Activated CD4-positive, alpha-beta T cell treated with anti-CD3 and anti-CD28 coated beads, Interleukin-2, amount 10 ng/mL, durations not matched to agents 7 days and 5 days (primary cell): ENCODE data around the gene CSF1R. TPM values are rescaled to one million over a fixed set of nuclear protein-coding genes. Genes with fewer than 3 reads are reported as not detected.

ENCODE experiments used
- CTCF ChIA-PET: fragments of 350-600 bp; sonication (Branson Sonifier 250); formaldehyde crosslinking; loops from one replicate; lab custom pipeline; 2021; ENCODE audit warnings: antibody characterized with exemption; lab: Charles Lee
- POLR2A ChIA-PET: fragments of 350-600 bp; sonication (Branson Sonifier 250); formaldehyde crosslinking; loops from one replicate; lab custom pipeline; 2021; ENCODE audit warnings: antibody characterized with exemption; lab: Charles Lee
- DNase-seq: peaks from one replicate; pipeline ENCODE4 v3.0.0-alpha.2; 2020
- H3K27ac Mint-ChIP-seq: one replicate; pipeline ENCODE4 v1.8.0; 2021; ENCODE audit warnings: mild to moderate bottlenecking, moderate library complexity, mixed read lengths
- H3K27me3 Mint-ChIP-seq: one replicate; pipeline ENCODE4 v1.8.0; 2021; ENCODE audit warnings: mixed read lengths
- H3K36me3 Mint-ChIP-seq: one replicate; pipeline ENCODE4 v1.8.0; 2021; ENCODE audit warnings: low read depth, mixed read lengths
- H3K4me1 Mint-ChIP-seq: one replicate; pipeline ENCODE4 v1.8.0; 2021; ENCODE audit warnings: mixed read lengths
- H3K4me3 Mint-ChIP-seq: one replicate; pipeline ENCODE4 v1.8.0; 2021; ENCODE audit warnings: mild to moderate bottlenecking, moderate library complexity, mixed read lengths
- H3K9me3 Mint-ChIP-seq: one replicate; pipeline ENCODE4 v1.8.0; 2021; ENCODE audit warnings: mixed read lengths
- total RNA-seq, 2 experiments: library from RNA; stranded (reverse); gene quantifications; one replicate each; pipeline ENCODE4 v1.2.3, GENCODE V29; 2021

The CSF1R gene
- total RNA-seq, 2 experiments from 2014 or later = 0.08 to 0.15 TPM

GRCh38 chr5:150126199-150126920 lies 40.0 kb upstream of the CSF1R start:
- H3K27ac Mint-ChIP-seq = no peak overlapping the region
- CTCF ChIA-PET = interaction anchor here (1.0 to 1.9 kb wide), 4 partner anchors 8 to 82 kb away, joined by 3 to 6 read pairs (median 4); no protein-coding TSS in a partner anchor

GRCh38 chr5:150125334-150125733 lies 39.0 kb upstream of the CSF1R start:
- ChIA-PET CTCF (interaction anchor here (1.0 to 1.1 kb wide), 2 partner anchors 8 to 17 kb away, joined by 3 read pairs; no protein-coding TSS in a partner anchor), POLR2A (no interaction called here)
- H3K9me3 Mint-ChIP-seq = no peaks in the 10 kb centered on the region
- H3K27ac Mint-ChIP-seq = no peak overlapping the region
- H3K36me3 Mint-ChIP-seq = no peaks in the 10 kb centered on the region
- H3K4me1 Mint-ChIP-seq = peaks cover 5% of the 10 kb centered on the region
- no peak overlapping the region for H3K4me3 Mint-ChIP-seq
- DNase-seq = no peak
- H3K27me3 Mint-ChIP-seq = no peaks in the 10 kb centered on the region

More at GRCh38 chr5:150126199-150126920, 40.0 kb upstream of the CSF1R start:
- Mint-ChIP-seq H3K4me1 (peaks cover 5% of the 10 kb centered on the region), H3K36me3 (no peaks in the 10 kb centered on the region), H3K9me3 (no peaks in the 10 kb centered on the region), H3K27me3 (no peaks in the 10 kb centered on the region), H3K4me3 (no peak overlapping the region)
- POLR2A ChIA-PET = no interaction called here
- DNase-seq = no peak

GRCh38 chr5:150124596-150124995 lies 38.2 kb upstream of the CSF1R start:
- ChIA-PET POLR2A (no interaction called here), CTCF (no interaction called here)
- Mint-ChIP-seq H3K4me3 (no peak overlapping the region), H3K27ac (no peak overlapping the region), H3K9me3 (no peaks in the 10 kb centered on the region), H3K27me3 (no peaks in the 10 kb centered on the region), H3K36me3 (no peaks in the 10 kb centered on the region), H3K4me1 (peaks cover 5% of the 10 kb centered on the region)
- DNase-seq = no peak

- CTCF ChIA-PET = interaction anchor here (1.3 kb wide), 1 partner anchor 12 kb away, joined by 3 read pairs; no protein-coding TSS in a partner anchor
- peaks cover 5% of the 10 kb centered on the region for H3K4me1 Mint-ChIP-seq
- H3K4me3 Mint-ChIP-seq = no peak overlapping the region
- H3K27ac Mint-ChIP-seq = no peak overlapping the region
- no peaks in the 10 kb centered on the region for H3K27me3 Mint-ChIP-seq
- H3K36me3 Mint-ChIP-seq = no peaks in the 10 kb centered on the region
- H3K9me3 Mint-ChIP-seq = no peaks in the 10 kb centered on the region
- DNase-seq = no peak
- POLR2A ChIA-PET = no interaction called here
Measured at GRCh38 chr5:150124111-150124557, 37.8 kb upstream of the CSF1R start.

DNA sequence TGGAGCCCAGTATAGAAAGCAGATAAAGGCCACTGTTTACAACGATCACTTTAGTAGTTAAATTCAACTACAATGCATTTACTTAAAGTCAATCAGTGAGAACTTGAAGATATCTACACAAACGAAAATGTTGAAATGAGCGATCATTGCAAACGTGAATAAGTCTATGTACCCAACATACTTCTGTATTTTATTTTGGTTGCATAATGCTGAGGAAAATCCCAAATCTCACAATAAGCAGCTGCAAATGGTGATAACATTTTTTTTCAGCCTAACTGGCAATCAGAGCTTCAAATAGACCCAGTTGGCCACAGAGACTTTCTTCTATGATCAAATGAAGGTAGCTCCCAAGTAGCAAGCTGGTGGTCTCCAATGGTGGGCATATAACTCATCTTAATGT lies 37.2 kb upstream of the CSF1R start:
- ChIA-PET CTCF (interaction anchor here (1.1 to 1.8 kb wide), 4 partner anchors 12 to 289 kb away, joined by 3 to 4 read pairs (median 3); no protein-coding TSS in a partner anchor), POLR2A (no interaction called here)
- peaks cover 5% of the 10 kb centered on the region for H3K4me1 Mint-ChIP-seq
- no peaks in the 10 kb centered on the region for H3K27me3 Mint-ChIP-seq
- no peak overlapping the region for H3K27ac Mint-ChIP-seq
- DNase-seq = no peak
- no peaks in the 10 kb centered on the region for H3K36me3 Mint-ChIP-seq
- H3K9me3 Mint-ChIP-seq = no peaks in the 10 kb centered on the region
- no peak overlapping the region for H3K4me3 Mint-ChIP-seq

GRCh38 chr5:150122536-150123481 lies 36.5 kb upstream of the CSF1R start:
- Mint-ChIP-seq H3K9me3 (no peaks in the 10 kb centered on the region), H3K27ac (no peak overlapping the region), H3K4me3 (no peak overlapping the region), H3K36me3 (no peaks in the 10 kb centered on the region), H3K4me1 (peaks cover 5% of the 10 kb centered on the region), H3K27me3 (no peaks in the 10 kb centered on the region)
- CTCF ChIA-PET = interaction anchor here (0.6 to 1.8 kb wide), 9 partner anchors 8 to 289 kb away, joined by 3 to 7 read pairs (median 3); no protein-coding TSS in a partner anchor
- POLR2A ChIA-PET = interaction anchor here (0.7 kb wide), 1 partner anchor 122 kb away, joined by 3 read pairs; no protein-coding TSS in a partner anchor
- no peak for DNase-seq

DNA sequence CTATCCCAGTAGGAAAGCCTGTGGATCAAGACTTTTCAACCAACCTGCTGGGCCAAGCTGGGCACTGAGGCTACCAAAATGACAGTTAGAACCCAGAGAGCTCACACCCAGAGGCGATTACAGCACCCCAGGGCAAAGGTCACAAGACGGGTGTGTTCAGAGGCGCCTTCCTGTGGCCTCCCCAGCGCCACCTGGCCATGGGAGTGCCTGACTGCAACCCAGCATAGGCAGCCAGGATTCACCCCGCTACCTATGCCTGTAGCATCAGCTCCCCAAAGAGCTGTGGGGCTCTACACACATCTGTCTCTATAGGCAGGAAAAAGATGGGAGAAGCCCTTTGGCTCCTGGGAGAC lies 35.8 kb upstream of the CSF1R start:
- Mint-ChIP-seq H3K36me3 (no peaks in the 10 kb centered on the region), H3K4me3 (no peak overlapping the region), H3K4me1 (peaks cover 5% of the 10 kb centered on the region), H3K9me3 (no peaks in the 10 kb centered on the region), H3K27me3 (no peaks in the 10 kb centered on the region), H3K27ac (no peak overlapping the region)
- DNase-seq = peak; percentile 45
- ChIA-PET CTCF (interaction anchor here (0.6 to 1.8 kb wide), 7 partner anchors 9 to 288 kb away, joined by 3 to 7 read pairs (median 3); no protein-coding TSS in a partner anchor), POLR2A (interaction anchor here (0.7 kb wide), 1 partner anchor 121 kb away, joined by 3 read pairs; no protein-coding TSS in a partner anchor)

DNA sequence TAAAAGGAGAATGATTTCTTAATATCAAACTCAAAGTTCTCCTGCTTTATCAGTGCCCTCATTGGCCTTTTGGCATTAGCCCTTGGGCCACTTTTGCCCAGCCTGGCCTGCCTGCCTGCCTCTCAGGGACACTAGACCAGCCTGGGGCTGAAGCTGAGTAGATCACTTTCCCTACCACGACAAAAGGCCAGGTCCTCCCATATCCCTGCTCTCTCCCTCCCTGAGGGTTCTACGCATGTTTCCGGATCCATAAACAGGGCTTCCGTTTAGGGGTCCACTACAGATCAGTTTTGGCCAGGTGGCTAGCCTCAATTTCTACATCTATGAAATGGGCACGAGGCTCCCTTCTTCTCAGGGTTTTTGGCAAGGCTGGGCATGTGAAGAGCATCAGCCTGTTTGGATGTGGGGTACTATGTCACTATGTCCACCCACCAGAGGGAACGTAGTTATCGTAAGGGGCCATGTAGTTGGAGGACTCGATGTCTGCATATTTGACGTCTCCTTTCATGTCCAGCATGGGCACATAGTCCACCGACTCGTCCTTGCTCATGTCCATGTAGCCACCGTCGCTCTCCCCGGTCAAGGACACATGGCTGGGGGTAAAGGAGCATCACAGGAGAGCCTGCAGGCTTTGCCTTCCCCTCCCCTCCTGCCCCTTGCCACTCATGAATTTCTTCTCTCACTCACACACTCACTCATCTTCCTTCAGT lies 35.2 kb upstream of the CSF1R start:
- ChIA-PET CTCF (interaction anchor here (0.8 to 1.8 kb wide), 6 partner anchors 10 to 309 kb away, joined by 3 to 7 read pairs (median 4); no protein-coding TSS in a partner anchor), POLR2A (no interaction called here)
- peaks cover 5% of the 10 kb centered on the region for H3K4me1 Mint-ChIP-seq

DNA sequence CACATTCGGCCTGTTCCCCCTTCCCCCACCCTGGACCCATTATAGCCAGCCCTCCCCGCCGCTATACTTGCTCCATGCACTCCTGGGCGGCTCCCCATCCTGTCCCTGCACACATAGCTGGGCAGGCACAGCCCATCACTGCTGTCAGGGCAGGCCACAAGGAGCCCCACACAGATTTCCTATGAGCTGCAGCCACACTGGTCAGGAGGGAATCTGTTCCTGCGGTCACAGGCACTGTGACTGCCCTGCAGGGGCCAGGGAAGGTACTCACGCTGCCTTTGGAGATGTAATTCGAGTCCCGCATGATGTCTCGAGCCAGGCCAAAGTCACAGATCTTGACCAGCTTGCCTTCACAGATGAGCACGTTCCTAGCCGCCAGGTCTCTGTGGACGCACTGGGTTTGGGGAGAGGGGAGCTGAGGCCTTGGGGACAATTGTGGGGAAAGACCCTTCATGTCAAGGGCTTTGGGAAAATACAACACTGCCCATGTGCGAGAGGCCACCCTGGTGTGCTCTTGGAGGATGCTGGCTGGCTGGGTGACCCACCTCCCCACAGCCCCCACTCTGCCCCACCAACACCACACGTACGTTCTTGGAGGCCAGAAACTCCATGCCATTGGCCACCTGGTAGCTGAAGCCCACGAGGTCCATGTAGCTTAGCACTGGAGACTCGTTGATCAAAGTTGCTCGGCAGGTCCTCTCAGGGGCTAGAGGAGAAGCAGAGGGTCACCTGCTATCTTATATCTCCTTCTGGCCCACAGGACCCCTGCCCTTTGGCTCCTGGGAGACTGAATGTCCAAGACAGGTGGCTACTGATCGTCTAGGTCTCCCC lies 34.5 kb upstream of the CSF1R start:
- Mint-ChIP-seq H3K4me3 (no peak overlapping the region), H3K36me3 (no peaks in the 10 kb centered on the region), H3K9me3 (no peaks in the 10 kb centered on the region), H3K4me1 (peaks cover 5% of the 10 kb centered on the region), H3K27ac (no peak overlapping the region), H3K27me3 (no peaks in the 10 kb centered on the region)
- POLR2A ChIA-PET = no interaction called here
- no peak for DNase-seq
- CTCF ChIA-PET = interaction anchor here (0.8 to 1.0 kb wide), 4 partner anchors 10 to 308 kb away, joined by 3 to 4 read pairs (median 3); no protein-coding TSS in a partner anchor

More for the DNA sequence above, 35.2 kb upstream of the CSF1R start:
- Mint-ChIP-seq H3K4me3 (no peak overlapping the region), H3K36me3 (no peaks in the 10 kb centered on the region), H3K9me3 (no peaks in the 10 kb centered on the region), H3K27ac (no peak overlapping the region), H3K27me3 (no peaks in the 10 kb centered on the region)
- DNase-seq = no peak

DNA sequence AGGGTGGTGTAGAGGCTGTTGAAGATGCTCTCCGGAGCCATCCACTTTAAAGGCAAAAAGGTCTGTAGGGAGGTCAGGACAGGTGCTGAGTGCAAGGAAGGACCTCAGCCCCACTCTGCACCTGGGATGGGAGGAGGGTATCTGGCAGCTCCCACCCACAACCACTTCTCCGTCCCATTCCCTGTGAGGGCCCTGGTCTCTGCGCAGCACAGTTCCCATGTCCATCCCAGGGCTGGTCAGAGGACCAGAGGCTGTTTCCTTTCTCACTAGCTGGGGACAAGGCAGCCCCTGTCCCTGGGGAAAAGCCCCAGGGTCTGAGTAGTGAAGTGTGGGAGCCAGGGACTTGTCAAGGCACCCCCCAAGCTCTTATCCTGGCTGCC lies 33.7 kb upstream of the CSF1R start:
- Mint-ChIP-seq H3K9me3 (no peaks in the 10 kb centered on the region), H3K4me1 (peaks cover 5% of the 10 kb centered on the region), H3K27ac (no peak overlapping the region), H3K36me3 (no peaks in the 10 kb centered on the region), H3K4me3 (no peak overlapping the region), H3K27me3 (no peaks in the 10 kb centered on the region)
- ChIA-PET POLR2A (no interaction called here), CTCF (interaction anchor here (1.0 kb wide), 2 partner anchors 9 to 11 kb away, joined by 3 read pairs; no protein-coding TSS in a partner anchor)
- DNase-seq = no peak

DNA sequence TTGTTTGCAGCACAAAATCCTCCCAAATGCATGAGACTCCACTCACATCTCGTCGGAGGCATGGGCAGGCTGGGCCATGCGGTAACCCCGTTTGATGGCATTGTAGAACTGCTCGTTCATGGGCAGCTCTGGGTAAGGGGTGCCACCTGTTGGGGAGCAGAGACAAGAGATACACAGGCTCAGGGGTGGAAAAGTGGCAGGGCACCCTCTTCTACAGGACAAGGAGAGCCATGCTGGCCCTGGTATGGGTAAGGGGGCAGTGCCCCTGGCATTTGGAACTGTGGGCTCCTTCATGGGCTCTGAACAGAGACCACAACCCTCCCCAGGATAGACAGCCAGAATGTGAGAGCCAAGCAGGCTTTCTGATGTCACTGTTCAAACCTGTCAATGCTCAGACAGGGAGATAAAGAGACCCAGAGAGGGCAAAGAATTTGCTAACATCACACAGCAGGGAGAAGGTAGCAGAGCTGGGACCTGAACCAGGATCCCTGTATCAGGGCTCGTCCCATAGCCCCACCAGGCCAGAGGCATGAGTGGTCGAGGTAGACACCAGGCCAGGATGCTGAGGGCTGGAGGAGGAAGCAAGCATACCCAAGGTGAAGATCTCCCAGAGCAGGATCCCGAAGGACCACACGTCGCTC lies 33.2 kb upstream of the CSF1R start:
- no peaks in the 10 kb centered on the region for H3K36me3 Mint-ChIP-seq
- H3K9me3 Mint-ChIP-seq = no peaks in the 10 kb centered on the region
- ChIA-PET CTCF (interaction anchor here (0.9 to 1.1 kb wide), 2 partner anchors 12 to 114 kb away, joined by 3 read pairs; no protein-coding TSS in a partner anchor), POLR2A (no interaction called here)
- H3K4me1 Mint-ChIP-seq = peaks cover 5% of the 10 kb centered on the region
- no peak overlapping the region for H3K27ac Mint-ChIP-seq
- no peak overlapping the region for H3K4me3 Mint-ChIP-seq
- H3K27me3 Mint-ChIP-seq = no peaks in the 10 kb centered on the region
- DNase-seq = no peak
